Measurements from ENCODE around the gene VWF.

GRCh38 chr12:5956987-5957386 is 167.5 kb downstream of the VWF start:
- TF ChIP-seq CTCF (conservative IDR thresholded peaks at IDR 0.05; ENCODE audit: low read depth in 2 of 2) (no peak), EZH2 (IDR thresholded peaks at IDR 0.05; ENCODE audit: low read depth, unreplicated experiment) (no peak), REST (IDR thresholded peaks at IDR 0.05; ENCODE audit: unreplicated experiment) (no peak), STAT1 (IDR thresholded peaks at IDR 0.05; ENCODE audit: unreplicated experiment) (no peak), POLR2AphosphoS5 (IDR thresholded peaks at IDR 0.05; ENCODE audit: low read depth) (no peak), JUNB (IDR thresholded peaks at IDR 0.05; ENCODE audit: unreplicated experiment) (no peak), NANOG (IDR thresholded peaks at IDR 0.05; ENCODE audit: borderline replicate concordance) (no peak), CREB1 (CRISPR knock-in tag; IDR thresholded peaks at IDR 0.05; ENCODE audit: low read depth) (no peak)
